Uterus (tissue), 2 donors: ENCODE results near the gene SLC35E2B.

ENCODE experiments used
- CTCF ChIP-seq, 4 experiments: fragments of 200-600 bp in 2 of 4; fragments of 450-650 bp in 2 of 4; sonication (generic) in 2 of 4; IDR thresholded peaks; one replicate each; pipeline ENCODE4 v1.5.1; 2016 to 2019; ENCODE audit warnings: antibody characterized with exemption in 4 of 4, mild to moderate bottlenecking in 2 of 4, moderate library complexity in 1 of 4
- POLR2A ChIP-seq, 2 donors: fragments of 450-650 bp; IDR thresholded peaks; one replicate each; pipeline ENCODE4 v1.6.1; 2016; ENCODE audit warnings: antibody characterized with exemption in 2 of 2, mild to moderate bottlenecking in 1 of 2, moderate library complexity in 1 of 2

DNA sequence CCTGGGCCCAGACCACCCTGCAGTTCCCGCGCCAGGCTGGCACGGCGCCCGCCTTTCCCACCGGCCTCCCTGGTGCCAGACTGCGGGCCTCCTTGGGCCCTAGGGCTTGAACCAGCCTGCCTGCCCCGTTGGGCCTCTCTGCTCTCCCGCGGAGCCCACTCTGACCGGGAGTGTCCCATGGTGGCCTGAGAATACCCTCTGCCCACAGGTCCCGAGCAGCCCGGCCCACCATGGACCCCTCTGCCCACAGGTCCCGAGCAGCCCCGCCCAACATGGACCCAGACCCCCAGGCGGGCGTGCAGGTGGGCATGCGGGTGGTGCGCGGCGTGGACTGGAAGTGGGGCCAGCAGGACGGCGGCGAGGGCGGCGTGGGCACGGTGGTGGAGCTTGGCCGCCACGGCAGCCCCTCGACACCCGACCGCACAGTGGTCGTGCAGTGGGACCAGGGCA lies 69.4 kb downstream of the SLC35E2B start:
- TF ChIP-seq CTCF (IDR thresholded peaks at IDR 0.05) = no peak
- TF ChIP-seq POLR2A (IDR thresholded peaks at IDR 0.05) = no peak
